K562 (cell line): Measurements from ENCODE around the gene RAB13. TPM values are rescaled to one million over a fixed set of nuclear protein-coding genes. Genes with fewer than 3 reads are reported as not detected.

Source experiments
- ATAC-seq: fragments of 200-7000 bp; cut with Tn5 transposase; 3 replicates; pipeline ENCODE4 v1.9.1; 2020; ENCODE audit warnings: moderate library complexity
- BruUV-seq: library from RNA; stranded (reverse); fragments of 400-500 nt; replicated peaks from 2 replicates; lab custom pipeline; 2021; lab: Mats Ljungman, UMichigan
- CTCF ChIA-PET: fragments of 300-600 bp; formaldehyde crosslinking; extraction: SDS; loops from one replicate; lab custom pipeline; 2021; ENCODE audit warnings: low intra/inter-chr PET ratio; lab: Yijun Ruan, JAX
- POLR2A ChIA-PET: fragments of 300-600, 350-650 bp; sonication (Branson Sonifier 250); formaldehyde crosslinking; extraction: SDS; loops from one replicate; lab custom pipeline; 2021; ENCODE audit warnings: antibody characterized with exemption, inconsistent platforms; lab: Yijun Ruan, JAX
- DNase-seq, 4 experiments: peaks; one replicate each; pipeline versions ENCODE4 v3.0.0 to v3.0.0-alpha.2; 2011 to 2018; ENCODE audit warnings: low spot score in 3 of 4, mixed read lengths in 3 of 4; ENCODE audit errors: extremely low read depth in 1 of 4
- FAIRE-seq: peaks from 2 replicates; lab custom pipeline; 2011; peaks lifted over from hg19 to GRCh38; lab: Jason Lieb, UNC
- H2AFZ ChIP-seq: 2 replicates; pipeline ENCODE4 v1.6.0; 2011; ENCODE audit warnings: low read depth, low read length, control low read depth, inconsistent platforms
- H3K27ac ChIP-seq: fragments of 200-600 bp; 3 replicates; pipeline ENCODE4 v1.8.0; 2011; ENCODE audit warnings: low read depth, mild to moderate bottlenecking, control low read depth, inconsistent platforms, low read length, moderate library complexity, mixed read lengths; ENCODE audit errors: extremely low read depth
- H3K27me3 ChIP-seq, 2 experiments: fragments of 300-600 bp in 1 of 2; 2 replicates in 1 of 2; 3 replicates in 1 of 2; pipeline versions ENCODE4 v1.6.0 to v1.8.0; 2011; ENCODE audit warnings: inconsistent platforms in 2 of 2, low read length in 2 of 2, mild to moderate bottlenecking in 1 of 2, mixed read lengths in 1 of 2, moderate library complexity in 1 of 2; ENCODE audit not compliant: control insufficient read depth in 2 of 2, insufficient read depth in 2 of 2
- H3K36me3 ChIP-seq: fragments of 300-600 bp; 3 replicates; pipeline ENCODE4 v1.8.0; 2011; ENCODE audit warnings: mild to moderate bottlenecking, low read length, inconsistent platforms; ENCODE audit not compliant: control insufficient read depth, insufficient read depth
- H3K4me1 ChIP-seq, 2 experiments: fragments of 200-600 bp in 1 of 2; replicated peaks in 1 of 2; 2 replicates in 1 of 2; 3 replicates in 1 of 2; pipeline versions ENCODE4 v1.5.1 to v1.8.0; 2011; ENCODE audit warnings: inconsistent platforms in 2 of 2, low read length in 2 of 2, mild to moderate bottlenecking in 1 of 2, mixed read lengths in 1 of 2, moderate library complexity in 1 of 2; ENCODE audit not compliant: control insufficient read depth in 2 of 2, insufficient read depth in 2 of 2
- H3K4me2 ChIP-seq: 2 replicates; pipeline ENCODE4 v1.6.1; 2011; ENCODE audit warnings: low read length, control low read depth, inconsistent platforms, mixed read lengths; ENCODE audit not compliant: insufficient read depth
- H3K4me3 ChIP-seq: fragments of 200-600 bp; sonication (generic), shearing (Covaris generic); 2 replicates; pipeline ENCODE4 v1.5.1; 2016; ENCODE audit warnings: control low read depth, inconsistent platforms
- H3K79me2 ChIP-seq: fragments of 200-600 bp; 3 replicates; pipeline ENCODE4 v1.8.0; 2011; ENCODE audit warnings: low read length, inconsistent platforms; ENCODE audit not compliant: control insufficient read depth, insufficient read depth
- H3K9ac ChIP-seq, 2 experiments: 2 replicates each; pipeline versions ENCODE4 v1.6.0 to v1.6.1; 2011; ENCODE audit warnings: low read depth in 2 of 2, low read length in 2 of 2, control low read depth in 1 of 2, inconsistent platforms in 1 of 2, mild to moderate bottlenecking in 1 of 2, mixed read lengths in 1 of 2; ENCODE audit not compliant: insufficient read depth in 1 of 2
- H3K9me1 ChIP-seq: one replicate; pipeline ENCODE4 v1.6.0; 2011; ENCODE audit warnings: inconsistent platforms, mild to moderate bottlenecking, low read length, moderate library complexity; ENCODE audit not compliant: control insufficient read depth, insufficient read depth
- H3K9me3 ChIP-seq: replicated peaks from 2 replicates; pipeline ENCODE4 v1.5.1; 2011; ENCODE audit warnings: low read depth, low read length, inconsistent platforms; ENCODE audit not compliant: control insufficient read depth, insufficient read depth
- H4K20me1 ChIP-seq: replicated peaks from 2 replicates; pipeline ENCODE4 v1.6.1; 2011; ENCODE audit warnings: low read length, inconsistent platforms, mixed read lengths; ENCODE audit not compliant: control insufficient read depth, insufficient read depth
- HDAC2 ChIP-seq: fragments of 450-650 bp; IDR thresholded peaks from 2 replicates; pipeline ENCODE4 v1.6.1; 2016; ENCODE audit warnings: mild to moderate bottlenecking
- PRPF4 ChIP-seq: fragments of 200-400 bp; formaldehyde crosslinking; IDR thresholded peaks from one replicate; pipeline ENCODE4 v1.6.1; 2017; ENCODE audit warnings: low read length, low read depth, mild to moderate bottlenecking; ENCODE audit not compliant: insufficient read depth, poor library complexity, severe bottlenecking
- ZSCAN32 ChIP-seq: fragments of 450-650 bp; formaldehyde crosslinking; IDR thresholded peaks from 2 replicates; pipeline ENCODE4 v1.4.0; 2020; ENCODE audit warnings: mild to moderate bottlenecking, moderate library complexity
- WGBS: fragments of 100-300 bp; shearing (Covaris generic); methylation state at CpG from one replicate; pipeline ENCODE4 v1.1.6; 2016; ENCODE audit warnings: low coverage, mixed read lengths; ENCODE audit not compliant: insufficient coverage; ENCODE audit errors: missing lambda C conversion rate; 5-methylcytosine and 5-hydroxymethylcytosine counted together
- in situ Hi-C: fragments of 300-500 bp; cut with MboI; formaldehyde crosslinking; loops from 4 replicates; pipeline ENCODE4 v1.15.0; 2018; ENCODE audit warnings: inconsistent platforms, mixed read lengths
- intact Hi-C: fragments of 100-400 bp; cut with micrococcal nuclease; formaldehyde crosslinking; loops from 2 replicates; pipeline ENCODE4 v1.14.2; 2022
- polyA plus RNA-seq, 8 experiments: library from polyadenylated mRNA; depleted of rRNA in 4 of 8; stranded (reverse) in 5 of 8; unstranded in 3 of 8; fragments of >200 nt; fragmentation: Nextera tagmentation in 2 of 8; fragmentation: Illumina TruSeq in 1 of 8; extraction: Ambion mirVana in 2 of 8; extraction: Trizol in 1 of 8; gene quantifications; 2 replicates each; pipeline versions ENCODE4 v1.2.1 to v1.2.3, GENCODE V29; 2011 to 2014; ENCODE audit warnings: inconsistent platforms in 1 of 8, missing spikeins in 1 of 8
- total RNA-seq, 7 experiments: library from RNA; depleted of rRNA in 6 of 7; stranded (reverse); fragments of >200 nt in 6 of 7; fragmentation: Illumina TruSeq in 2 of 7; extraction: Trizol in 2 of 7; gene quantifications; 2 replicates each; pipeline versions ENCODE4 v1.2.1 to v1.2.3, GENCODE V29; 2011 to 2021; ENCODE audit warnings: low replicate concordance in 1 of 7
- TF ChIP-seq, protein P1 (sequence below): IDR thresholded peaks from 3 replicates; pipeline ENCODE4 v1.6.1; 2011; ENCODE audit warnings: borderline replicate concordance, mild to moderate bottlenecking, moderate library complexity; ENCODE audit not compliant: insufficient read length; ENCODE audit errors: extremely low read depth
- TF ChIP-seq, protein P2 (sequence below): fragments of 250-450 bp; sonication (Bioruptor Pico); IDR thresholded peaks from 2 replicates; pipeline ENCODE4 v1.8.0; 2022; ENCODE audit warnings: inconsistent platforms

Gene RAB13
- total and polyA plus RNA-seq, 9 of the 15 experiments (the other 6 are each of a cell fraction or from before 2014, with no cell fraction given), result 22.3 to 100 (median 39.8) TPM

DNA sequence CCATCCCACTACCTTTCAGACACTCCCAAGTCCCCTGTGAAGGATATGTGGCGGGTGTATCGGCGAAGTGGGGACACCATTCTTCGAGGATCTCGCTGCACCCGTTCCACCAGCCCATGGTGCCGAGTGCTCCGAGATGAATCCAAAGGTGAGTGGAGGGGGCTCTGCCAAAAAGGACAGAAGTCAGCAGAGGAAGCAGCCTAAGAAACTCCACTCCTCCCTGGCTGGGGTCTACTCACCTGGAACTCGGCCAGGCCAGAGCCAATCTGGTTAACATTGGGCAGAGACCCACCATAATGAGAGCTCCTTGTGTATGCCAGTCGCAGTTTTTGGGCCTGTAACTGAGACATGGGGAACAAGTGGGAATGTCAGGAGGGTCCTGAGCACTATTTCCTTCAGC is 31.3 kb downstream of the RAB13 start:
- H3K4me1 ChIP-seq, result peaks cover 12 to 24% of the 10 kb centered on the region in 2 experiments

More for the DNA sequence above, 31.3 kb downstream of the RAB13 start:
- H3K36me3 ChIP-seq, result peaks cover 51% of the 10 kb centered on the region; the same call in 2 of the 3 replicates
- no peaks in the 10 kb centered on the region for H3K9me3 ChIP-seq
- H3K9ac ChIP-seq, result peak overlapping the region in 1 of 2 experiments; percentile 57; a peak in 1 of 4 replicates
- H3K27ac ChIP-seq, result no peak overlapping the region
- H3K4me3 ChIP-seq, result no peak overlapping the region
- no peaks in the 10 kb centered on the region for H3K9me1 ChIP-seq
- H4K20me1 ChIP-seq, result peaks cover 9% of the 10 kb centered on the region; the same call in 1 of the 2 replicates
- intact Hi-C loops (no loop called here), in situ Hi-C loops (no loop called here)
- H3K79me2 ChIP-seq, result peaks cover 39% of the 10 kb centered on the region
- no peak overlapping the region for H3K4me2 ChIP-seq
- FAIRE-seq (no peak), ATAC-seq (no peak), DNase-seq (no peak)
- no TSS peak for BruUV-seq
- ChIA-PET POLR2A (no interaction called here), CTCF (interaction anchor here (0.7 kb wide), 1 partner anchor 1122 kb away, joined by 3 read pairs; no protein-coding TSS in a partner anchor)
- no peak overlapping the region for H2AFZ ChIP-seq
- TF ChIP-seq, protein P1, sequence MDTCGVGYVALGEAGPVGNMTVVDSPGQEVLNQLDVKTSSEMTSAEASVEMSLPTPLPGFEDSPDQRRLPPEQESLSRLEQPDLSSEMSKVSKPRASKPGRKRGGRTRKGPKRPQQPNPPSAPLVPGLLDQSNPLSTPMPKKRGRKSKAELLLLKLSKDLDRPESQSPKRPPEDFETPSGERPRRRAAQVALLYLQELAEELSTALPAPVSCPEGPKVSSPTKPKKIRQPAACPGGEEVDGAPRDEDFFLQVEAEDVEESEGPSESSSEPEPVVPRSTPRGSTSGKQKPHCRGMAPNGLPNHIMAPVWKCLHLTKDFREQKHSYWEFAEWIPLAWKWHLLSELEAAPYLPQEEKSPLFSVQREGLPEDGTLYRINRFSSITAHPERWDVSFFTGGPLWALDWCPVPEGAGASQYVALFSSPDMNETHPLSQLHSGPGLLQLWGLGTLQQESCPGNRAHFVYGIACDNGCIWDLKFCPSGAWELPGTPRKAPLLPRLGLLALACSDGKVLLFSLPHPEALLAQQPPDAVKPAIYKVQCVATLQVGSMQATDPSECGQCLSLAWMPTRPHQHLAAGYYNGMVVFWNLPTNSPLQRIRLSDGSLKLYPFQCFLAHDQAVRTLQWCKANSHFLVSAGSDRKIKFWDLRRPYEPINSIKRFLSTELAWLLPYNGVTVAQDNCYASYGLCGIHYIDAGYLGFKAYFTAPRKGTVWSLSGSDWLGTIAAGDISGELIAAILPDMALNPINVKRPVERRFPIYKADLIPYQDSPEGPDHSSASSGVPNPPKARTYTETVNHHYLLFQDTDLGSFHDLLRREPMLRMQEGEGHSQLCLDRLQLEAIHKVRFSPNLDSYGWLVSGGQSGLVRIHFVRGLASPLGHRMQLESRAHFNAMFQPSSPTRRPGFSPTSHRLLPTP, result no peak
- no peak for TF ChIP-seq PRPF4
- no peak for TF ChIP-seq ZSCAN32 (CRISPR knock-in tag)
- TF ChIP-seq HDAC2, result no peak
- TF ChIP-seq, protein P2, sequence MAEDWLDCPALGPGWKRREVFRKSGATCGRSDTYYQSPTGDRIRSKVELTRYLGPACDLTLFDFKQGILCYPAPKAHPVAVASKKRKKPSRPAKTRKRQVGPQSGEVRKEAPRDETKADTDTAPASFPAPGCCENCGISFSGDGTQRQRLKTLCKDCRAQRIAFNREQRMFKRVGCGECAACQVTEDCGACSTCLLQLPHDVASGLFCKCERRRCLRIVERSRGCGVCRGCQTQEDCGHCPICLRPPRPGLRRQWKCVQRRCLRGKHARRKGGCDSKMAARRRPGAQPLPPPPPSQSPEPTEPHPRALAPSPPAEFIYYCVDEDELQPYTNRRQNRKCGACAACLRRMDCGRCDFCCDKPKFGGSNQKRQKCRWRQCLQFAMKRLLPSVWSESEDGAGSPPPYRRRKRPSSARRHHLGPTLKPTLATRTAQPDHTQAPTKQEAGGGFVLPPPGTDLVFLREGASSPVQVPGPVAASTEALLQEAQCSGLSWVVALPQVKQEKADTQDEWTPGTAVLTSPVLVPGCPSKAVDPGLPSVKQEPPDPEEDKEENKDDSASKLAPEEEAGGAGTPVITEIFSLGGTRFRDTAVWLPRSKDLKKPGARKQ (CRISPR knock-in tag), result no peak
- whole genome bisulfite sequencing, result 91% methylated on average over 10 of the region's 10 CpGs
- H3K27me3 ChIP-seq, result no peaks in the 10 kb centered on the region
